Right atrium auricular region (tissue), 2 donors: Measurements from ENCODE around the gene TTC34. TPM values are rescaled to one million over a fixed set of nuclear protein-coding genes. Genes with fewer than 3 reads are reported as not detected.
"Not testable (repeated sequence)": the region's sequence is repeated elsewhere in the genome, so short reads cannot be mapped to it uniquely, and the experiment has no call there.

Experiments
- DNase-seq: peaks from one replicate; pipeline ENCODE4 v3.0.0-alpha.2; 2019; ENCODE audit warnings: low spot score
- H3K27ac ChIP-seq, 2 donors: fragments of 200-600 bp; sonication (generic); 1 replicate in 1 of 2; 2 replicates in 1 of 2; pipeline ENCODE4 v1.5.1; 2016 to 2019
- H3K27me3 ChIP-seq, 2 donors: fragments of 200-600 bp; sonication (generic); one replicate each; pipeline versions ENCODE4 v1.5.1 to v1.6.0; 2017 to 2019
- H3K36me3 ChIP-seq: fragments of 200-600 bp; sonication (generic); one replicate; pipeline ENCODE4 v1.5.1; 2016
- H3K4me1 ChIP-seq, 2 donors: fragments of 200-600 bp; sonication (generic); one replicate each; pipeline versions ENCODE4 v1.5.1 to v1.6.0; 2017 to 2019
- H3K4me3 ChIP-seq, 2 donors: fragments of 200-600 bp; sonication (generic); 1 replicate in 1 of 2; 2 replicates in 1 of 2; pipeline ENCODE4 v1.5.1; 2017 to 2019; ENCODE audit warnings: mild to moderate bottlenecking in 1 of 2, moderate library complexity in 1 of 2
- H3K9me3 ChIP-seq, 2 donors: fragments of 200-600 bp; sonication (generic); one replicate each; pipeline ENCODE4 v1.5.1; 2019
- total RNA-seq, 2 donors: library from RNA; depleted of rRNA; stranded (reverse); fragments of >200 nt; gene quantifications; one replicate each; pipeline ENCODE4 v1.1.0, GENCODE V29; 2016

TTC34 gene
- total RNA-seq, 2 donors from 2014 or later = 0.08 to 0.11 TPM

DNA sequence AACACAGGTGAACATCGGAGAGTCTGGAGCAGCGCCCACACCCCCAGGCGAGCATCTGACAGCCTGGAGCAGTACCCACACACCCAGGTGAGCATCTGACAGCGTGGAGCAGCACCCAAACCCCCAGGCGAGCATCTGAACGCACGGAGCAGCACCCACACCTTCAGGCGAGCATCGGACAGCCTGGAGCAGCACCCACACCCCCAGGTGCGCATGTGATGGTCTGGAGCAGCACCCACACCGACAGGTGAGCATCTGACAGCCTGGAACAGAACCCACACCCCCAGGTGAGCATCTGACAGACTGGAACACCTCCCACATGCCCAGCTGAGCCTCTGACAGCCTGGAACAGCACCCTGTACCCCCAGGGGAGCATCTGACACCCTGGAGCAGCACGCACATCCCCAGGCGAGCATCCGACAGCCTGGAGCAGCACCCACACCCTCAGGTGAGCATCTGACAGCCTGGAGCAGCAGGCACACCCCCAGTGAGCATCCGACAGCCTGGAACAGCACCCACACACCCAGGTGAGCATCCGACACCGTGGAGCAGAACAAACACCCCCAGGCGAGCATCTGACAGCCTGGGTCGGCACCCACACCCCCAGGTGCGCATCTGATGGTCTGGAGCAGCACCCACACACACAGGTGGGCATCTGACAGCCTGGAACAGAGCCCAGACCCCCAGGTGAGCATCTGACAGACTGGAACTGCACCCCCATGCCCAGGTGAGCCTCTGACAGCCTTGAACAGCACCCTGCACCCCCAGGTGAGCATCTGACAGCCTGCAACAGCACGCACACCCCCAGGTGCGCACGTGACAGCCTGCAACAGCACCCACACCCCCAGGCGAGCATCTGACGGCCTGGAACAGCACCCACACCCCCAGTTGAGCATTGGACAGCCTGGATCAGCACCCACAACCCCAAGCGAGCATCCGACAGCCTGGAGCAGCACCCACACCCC, 50.4 kb downstream of the TTC34 start:
- H3K4me3 ChIP-seq, H3K27ac ChIP-seq, H3K4me1 ChIP-seq, DNase-seq, H3K9me3 ChIP-seq, H3K27me3 ChIP-seq, H3K36me3 ChIP-seq: not testable (repeated sequence)

GRCh38 chr1:2750041-2750680, 51.3 kb downstream of the TTC34 start:
- H3K36me3 ChIP-seq, H3K9me3 ChIP-seq, H3K4me3 ChIP-seq, H3K27me3 ChIP-seq, H3K27ac ChIP-seq, H3K4me1 ChIP-seq, DNase-seq: not testable (repeated sequence)

- H3K4me3 ChIP-seq, DNase-seq, H3K9me3 ChIP-seq, H3K4me1 ChIP-seq, H3K27me3 ChIP-seq, H3K27ac ChIP-seq, H3K36me3 ChIP-seq: not testable (repeated sequence)
Measured at GRCh38 chr1:2748626-2749025, 52.9 kb downstream of the TTC34 start.

DNA sequence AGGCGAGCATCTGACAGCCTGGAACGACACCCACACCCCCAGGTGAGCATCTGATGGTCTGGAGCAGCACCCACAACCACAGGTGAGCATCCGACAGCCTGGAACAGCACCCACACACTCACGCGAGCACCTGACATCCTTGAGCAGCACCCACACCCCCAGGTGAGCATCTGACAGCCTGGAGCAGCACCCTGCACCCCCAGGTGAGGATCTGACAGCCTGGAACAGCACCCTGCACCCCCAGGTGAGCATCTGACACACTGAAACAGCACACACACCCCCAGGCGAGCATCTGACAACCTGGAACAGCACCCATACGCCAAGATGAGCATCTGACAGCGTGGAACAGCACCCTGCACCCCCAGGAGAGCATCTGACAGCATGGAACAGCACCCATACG, 106.7 kb downstream of the TTC34 start:
- not testable (repeated sequence) for H3K4me3 ChIP-seq, H3K9me3 ChIP-seq, H3K27me3 ChIP-seq, H3K4me1 ChIP-seq, DNase-seq, H3K36me3 ChIP-seq, H3K27ac ChIP-seq

DNA sequence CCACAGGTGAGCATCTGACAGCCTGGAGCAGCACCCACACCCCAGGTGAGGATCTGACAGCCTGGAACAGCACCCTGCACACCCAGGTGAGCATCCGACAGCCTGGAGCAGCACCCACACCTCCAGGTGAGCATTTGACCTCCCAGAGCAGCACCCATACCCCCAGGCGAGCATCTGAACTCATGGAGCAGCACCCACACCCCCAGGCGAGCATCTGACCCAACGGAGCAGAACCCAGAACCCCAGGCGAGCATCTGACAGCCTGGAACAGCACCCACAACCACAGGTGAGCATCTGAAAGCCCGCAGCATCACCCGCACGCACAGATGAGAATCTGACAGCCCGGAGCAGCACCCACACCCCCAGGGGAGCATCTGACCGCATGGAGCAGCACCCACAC, 111.3 kb downstream of the TTC34 start:
- not testable (repeated sequence) for H3K4me3 ChIP-seq, H3K27me3 ChIP-seq, H3K27ac ChIP-seq, H3K36me3 ChIP-seq, H3K4me1 ChIP-seq, DNase-seq, H3K9me3 ChIP-seq

GRCh38 chr1:2688336-2688665, 113.2 kb downstream of the TTC34 start:
- H3K4me3 ChIP-seq, H3K9me3 ChIP-seq: not testable (repeated sequence)

DNA sequence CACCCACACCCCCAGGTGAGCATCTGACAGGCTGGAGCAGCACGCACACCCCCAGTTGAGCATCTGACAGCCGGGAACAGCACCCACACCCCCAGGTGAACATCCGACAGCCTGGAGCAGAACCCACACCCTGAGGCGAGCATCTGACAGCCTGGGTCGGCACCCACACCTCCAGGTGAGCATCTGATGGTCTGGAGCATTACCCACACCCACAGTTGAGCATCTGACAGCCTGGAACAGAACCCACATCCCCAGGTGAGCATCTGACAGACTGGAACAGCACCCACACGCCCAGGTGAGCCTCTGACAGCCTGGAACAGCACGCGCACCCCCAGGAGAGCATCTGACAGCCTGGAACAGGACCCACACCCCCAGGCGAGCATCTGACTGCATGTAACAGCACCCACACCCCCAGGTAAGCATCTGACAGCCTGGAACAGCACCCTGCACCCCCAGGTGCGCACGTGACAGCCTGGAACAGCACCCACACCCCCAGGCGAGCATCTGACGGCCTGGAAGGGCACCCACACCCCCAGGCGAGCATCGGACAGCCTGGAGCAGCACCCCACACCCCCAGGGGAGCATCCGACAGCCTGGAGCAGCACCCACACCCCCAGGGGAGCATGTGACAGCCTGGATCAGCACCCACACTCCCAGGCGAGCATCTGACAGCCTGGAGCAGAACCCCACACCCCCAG, 113.7 kb downstream of the TTC34 start:
- not testable (repeated sequence) for H3K27me3 ChIP-seq, H3K36me3 ChIP-seq, H3K4me1 ChIP-seq, H3K27ac ChIP-seq, DNase-seq, H3K9me3 ChIP-seq, H3K4me3 ChIP-seq

More at GRCh38 chr1:2688336-2688665, 113.2 kb downstream of the TTC34 start:
- H3K36me3 ChIP-seq, H3K4me1 ChIP-seq, H3K27ac ChIP-seq, H3K27me3 ChIP-seq, DNase-seq: not testable (repeated sequence)

- H3K36me3 ChIP-seq = not testable (repeated sequence)
Measured at GRCh38 chr1:2687174-2687591, 114.3 kb downstream of the TTC34 start.

GRCh38 chr1:2686091-2686863, 115.2 kb downstream of the TTC34 start:
- H3K4me1 ChIP-seq, H3K27ac ChIP-seq, H3K36me3 ChIP-seq, H3K4me3 ChIP-seq, DNase-seq, H3K27me3 ChIP-seq, H3K9me3 ChIP-seq: not testable (repeated sequence)

More at GRCh38 chr1:2687174-2687591, 114.3 kb downstream of the TTC34 start:
- not testable (repeated sequence) for H3K9me3 ChIP-seq, H3K4me1 ChIP-seq, H3K27ac ChIP-seq, H3K4me3 ChIP-seq, H3K27me3 ChIP-seq, DNase-seq

DNA sequence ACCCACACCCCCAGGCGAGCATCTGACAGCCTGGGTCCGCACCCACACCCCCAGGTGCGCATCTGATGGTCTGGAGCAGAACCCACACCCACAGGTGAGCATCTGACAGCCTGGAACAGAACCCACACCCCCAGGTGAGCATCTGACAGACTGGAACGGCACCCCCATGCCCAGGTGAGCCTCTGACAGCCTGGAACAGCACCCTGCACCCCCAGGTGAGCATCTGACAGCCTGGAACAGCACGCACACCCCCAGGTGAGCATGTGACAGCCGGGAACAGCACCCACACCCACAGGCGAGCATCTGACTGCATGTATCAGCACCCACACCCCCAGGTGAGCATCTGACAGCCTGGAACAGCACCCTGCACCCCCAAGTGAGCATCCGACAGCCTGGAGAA, 115.8 kb downstream of the TTC34 start:
- not testable (repeated sequence) for DNase-seq, H3K9me3 ChIP-seq, H3K27me3 ChIP-seq, H3K4me1 ChIP-seq, H3K4me3 ChIP-seq, H3K36me3 ChIP-seq, H3K27ac ChIP-seq

- not testable (repeated sequence) for H3K4me1 ChIP-seq, H3K9me3 ChIP-seq, H3K4me3 ChIP-seq, H3K27ac ChIP-seq, H3K27me3 ChIP-seq, H3K36me3 ChIP-seq, DNase-seq
Measured at GRCh38 chr1:2684878-2685277, 116.6 kb downstream of the TTC34 start.

DNA sequence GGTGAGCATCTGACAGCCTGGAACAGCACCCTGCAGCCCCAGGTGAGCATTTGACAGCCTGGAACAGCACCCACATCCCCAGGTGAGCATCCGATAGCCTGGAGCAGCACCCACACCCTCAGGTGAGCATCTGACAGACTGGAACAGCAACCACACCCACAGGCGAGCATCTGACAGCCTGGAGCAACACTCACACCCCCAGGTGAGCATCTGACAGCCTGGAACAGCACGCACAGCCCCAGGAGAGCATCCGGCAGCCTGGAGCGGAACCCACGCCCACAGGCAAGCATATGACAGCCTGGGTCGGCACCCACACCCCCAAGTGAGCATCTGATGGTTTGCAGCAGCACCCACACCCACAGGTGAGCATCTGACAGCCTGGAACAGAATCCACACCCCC, 117.5 kb downstream of the TTC34 start:
- not testable (repeated sequence) for H3K9me3 ChIP-seq

DNA sequence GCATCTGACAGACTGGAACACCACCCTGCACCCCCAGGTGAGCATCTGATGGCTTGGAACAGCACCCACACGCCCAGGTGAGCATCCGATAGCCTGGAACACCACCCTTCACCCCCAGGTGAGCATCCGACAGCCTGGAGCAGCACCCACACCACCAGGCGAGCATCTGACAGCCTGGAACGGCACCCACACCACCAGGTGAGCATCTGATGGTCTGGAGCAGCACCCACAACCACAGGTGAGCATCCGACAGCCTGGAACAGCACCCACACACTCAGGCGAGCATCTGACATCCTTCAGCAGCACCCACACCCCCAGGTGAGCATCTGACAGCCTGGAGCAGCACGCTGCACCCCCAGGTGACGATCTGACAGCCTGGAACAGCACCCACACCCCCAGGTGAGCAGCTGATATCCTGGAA, 118.2 kb downstream of the TTC34 start:
- H3K4me3 ChIP-seq, H3K27me3 ChIP-seq, H3K9me3 ChIP-seq, H3K27ac ChIP-seq, H3K36me3 ChIP-seq, DNase-seq, H3K4me1 ChIP-seq: not testable (repeated sequence)

More for the DNA sequence above, 117.5 kb downstream of the TTC34 start:
- H3K27ac ChIP-seq, H3K4me1 ChIP-seq, H3K4me3 ChIP-seq, H3K36me3 ChIP-seq, H3K27me3 ChIP-seq: not testable (repeated sequence)
- DNase-seq = peak; percentile 69

DNA sequence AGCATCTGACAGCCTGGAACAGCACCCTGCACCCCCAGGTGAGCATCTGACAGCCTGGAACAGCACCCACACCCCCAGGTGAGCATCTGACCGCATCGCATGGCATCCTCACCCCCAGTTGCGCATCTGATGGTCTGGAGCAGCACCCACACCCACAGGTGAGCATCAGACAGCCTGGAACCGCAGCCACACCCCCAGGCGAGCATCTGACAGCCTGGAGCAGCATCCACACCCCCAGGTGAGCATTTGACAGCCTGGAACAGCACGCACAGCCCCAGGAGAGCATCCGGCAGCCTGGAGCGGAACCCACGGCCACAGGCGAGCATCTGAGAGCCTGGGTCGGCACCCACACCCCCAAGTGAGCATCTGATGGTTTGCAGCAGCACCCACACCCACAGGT, 118.6 kb downstream of the TTC34 start:
- DNase-seq, H3K4me3 ChIP-seq: not testable (repeated sequence)

More for the DNA sequence above, 118.6 kb downstream of the TTC34 start:
- H3K9me3 ChIP-seq, H3K4me1 ChIP-seq, H3K27ac ChIP-seq, H3K36me3 ChIP-seq, H3K27me3 ChIP-seq: not testable (repeated sequence)
